NB4 (cell line): ENCODE data around the gene ANP32B.
A peak's percentile ranks its signal among the peaks of the same experiment; 100 is the strongest.

Source experiments
- DNase-seq: peaks from one replicate; pipeline ENCODE4 v3.0.0; 2010; ENCODE audit warnings: low read depth
- H3K4me3 ChIP-seq: one replicate; pipeline ENCODE4 v1.5.1; 2011; ENCODE audit warnings: mild to moderate bottlenecking, low read depth, low read length, moderate library complexity
- MYC ChIP-seq: IDR thresholded peaks from 2 replicates; pipeline ENCODE4 v1.6.1; 2011; ENCODE audit warnings: low read depth, low read length
- POLR2A ChIP-seq: IDR thresholded peaks from 2 replicates; pipeline ENCODE4 v1.6.1; 2011; ENCODE audit warnings: mild to moderate bottlenecking; ENCODE audit not compliant: insufficient read length; ENCODE audit errors: extremely low read depth
- TF ChIP-seq, protein P1 (sequence below): IDR thresholded peaks from 2 replicates; pipeline ENCODE4 v1.6.1; 2011; ENCODE audit warnings: low read depth, low read length
- TF ChIP-seq, protein P2 (sequence below): IDR thresholded peaks from one replicate; pipeline ENCODE4 v1.5.1; 2012; ENCODE audit warnings: low read depth, low read length

Gene ANP32B

DNA sequence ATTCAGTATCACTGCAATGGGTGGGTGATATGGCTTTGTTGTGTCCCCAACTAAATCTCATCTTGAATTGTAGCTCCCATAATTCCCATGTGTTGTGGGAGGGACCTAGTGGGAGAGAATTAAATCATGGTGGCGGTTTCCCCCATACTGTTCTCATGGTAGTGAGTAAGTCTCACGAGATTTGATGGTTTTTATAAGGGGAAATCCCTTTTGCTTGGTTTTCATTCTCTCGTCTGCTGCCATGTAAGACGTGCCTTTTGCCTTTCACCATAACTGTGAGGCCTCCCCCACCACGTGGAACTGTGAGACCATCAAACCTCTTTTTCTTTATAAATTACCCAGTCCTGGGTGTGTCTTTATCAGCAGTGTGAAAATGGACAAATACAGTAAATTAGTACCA is 63.9 kb downstream of the ANP32B start:
- H3K4me3 ChIP-seq, result peak overlapping the region; percentile 91
- peak; percentile 49 for DNase-seq

DNA sequence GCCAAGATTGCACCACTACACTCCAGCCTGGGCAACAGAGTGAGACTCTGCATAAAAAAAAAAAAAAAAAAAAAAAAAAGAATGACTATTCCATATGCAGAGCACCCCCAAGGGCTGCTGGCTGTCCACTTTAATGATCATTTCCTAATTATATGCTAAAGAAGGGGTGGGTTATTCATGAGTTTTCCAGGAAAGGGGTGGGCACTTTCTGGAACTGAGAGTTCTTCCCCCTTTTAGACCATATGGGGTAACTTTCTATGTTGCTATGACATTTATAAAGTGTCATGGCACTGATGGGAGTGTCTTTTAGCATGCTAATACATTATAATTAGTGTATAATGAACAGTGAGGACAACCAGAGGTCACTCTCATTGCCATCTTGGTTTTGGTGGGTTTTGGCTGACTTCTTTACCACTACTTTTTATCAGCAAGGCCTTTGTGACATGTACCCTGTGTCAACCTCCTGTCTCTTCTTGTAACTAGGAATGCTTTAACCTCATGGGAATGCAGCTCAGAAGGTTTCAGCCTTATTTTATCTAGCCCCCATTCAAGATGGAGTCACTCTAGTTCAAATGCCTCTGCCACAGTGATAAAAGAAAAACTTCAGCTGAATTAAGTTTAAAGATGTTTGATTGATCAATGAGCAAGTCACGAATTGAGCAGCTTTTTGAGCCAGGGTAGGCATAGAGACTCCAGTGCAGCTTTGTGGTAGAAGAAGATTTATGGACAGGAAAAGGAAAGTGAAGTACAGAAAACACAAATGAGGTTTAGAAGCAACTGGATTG is 66.3 kb downstream of the ANP32B start:
- no peak for TF ChIP-seq POLR2A
- TF ChIP-seq, protein P1, sequence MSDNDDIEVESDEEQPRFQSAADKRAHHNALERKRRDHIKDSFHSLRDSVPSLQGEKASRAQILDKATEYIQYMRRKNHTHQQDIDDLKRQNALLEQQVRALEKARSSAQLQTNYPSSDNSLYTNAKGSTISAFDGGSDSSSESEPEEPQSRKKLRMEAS, result no peak
- TF ChIP-seq MYC, result no peak
- TF ChIP-seq, protein P2, sequence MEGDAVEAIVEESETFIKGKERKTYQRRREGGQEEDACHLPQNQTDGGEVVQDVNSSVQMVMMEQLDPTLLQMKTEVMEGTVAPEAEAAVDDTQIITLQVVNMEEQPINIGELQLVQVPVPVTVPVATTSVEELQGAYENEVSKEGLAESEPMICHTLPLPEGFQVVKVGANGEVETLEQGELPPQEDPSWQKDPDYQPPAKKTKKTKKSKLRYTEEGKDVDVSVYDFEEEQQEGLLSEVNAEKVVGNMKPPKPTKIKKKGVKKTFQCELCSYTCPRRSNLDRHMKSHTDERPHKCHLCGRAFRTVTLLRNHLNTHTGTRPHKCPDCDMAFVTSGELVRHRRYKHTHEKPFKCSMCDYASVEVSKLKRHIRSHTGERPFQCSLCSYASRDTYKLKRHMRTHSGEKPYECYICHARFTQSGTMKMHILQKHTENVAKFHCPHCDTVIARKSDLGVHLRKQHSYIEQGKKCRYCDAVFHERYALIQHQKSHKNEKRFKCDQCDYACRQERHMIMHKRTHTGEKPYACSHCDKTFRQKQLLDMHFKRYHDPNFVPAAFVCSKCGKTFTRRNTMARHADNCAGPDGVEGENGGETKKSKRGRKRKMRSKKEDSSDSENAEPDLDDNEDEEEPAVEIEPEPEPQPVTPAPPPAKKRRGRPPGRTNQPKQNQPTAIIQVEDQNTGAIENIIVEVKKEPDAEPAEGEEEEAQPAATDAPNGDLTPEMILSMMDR, result no peak
- peak overlapping the region; percentile 2 for H3K4me3 ChIP-seq
- DNase-seq, result no peak

More for the DNA sequence above, 63.9 kb downstream of the ANP32B start:
- TF ChIP-seq, protein P2, result no peak
- TF ChIP-seq MYC (no peak), POLR2A (no peak)
- TF ChIP-seq, protein P1, result no peak

DNA sequence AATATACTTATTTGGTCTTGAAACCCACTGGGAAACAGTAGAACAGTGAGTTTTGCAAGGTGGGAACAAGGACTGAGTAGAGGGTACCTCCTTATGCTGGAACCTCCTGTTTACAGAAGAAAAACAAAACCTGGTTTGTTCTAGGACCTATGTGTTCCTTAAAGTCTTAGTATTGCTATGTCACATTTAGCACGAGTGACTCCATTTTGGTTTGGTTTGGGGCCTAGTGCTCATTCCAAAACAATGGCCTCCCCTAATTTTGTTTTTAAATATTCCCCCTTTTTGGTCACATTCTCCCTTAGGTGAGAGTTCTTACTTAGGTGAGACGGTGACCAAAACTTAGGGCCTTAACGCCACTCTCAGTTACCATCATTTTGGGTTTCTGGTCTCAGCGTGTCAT is 67.2 kb downstream of the ANP32B start:
- DNase-seq, result no peak
- no peak overlapping the region for H3K4me3 ChIP-seq
- TF ChIP-seq POLR2A (no peak), MYC (no peak)
- TF ChIP-seq, protein P1, result no peak
- TF ChIP-seq, protein P2, result no peak

DNA sequence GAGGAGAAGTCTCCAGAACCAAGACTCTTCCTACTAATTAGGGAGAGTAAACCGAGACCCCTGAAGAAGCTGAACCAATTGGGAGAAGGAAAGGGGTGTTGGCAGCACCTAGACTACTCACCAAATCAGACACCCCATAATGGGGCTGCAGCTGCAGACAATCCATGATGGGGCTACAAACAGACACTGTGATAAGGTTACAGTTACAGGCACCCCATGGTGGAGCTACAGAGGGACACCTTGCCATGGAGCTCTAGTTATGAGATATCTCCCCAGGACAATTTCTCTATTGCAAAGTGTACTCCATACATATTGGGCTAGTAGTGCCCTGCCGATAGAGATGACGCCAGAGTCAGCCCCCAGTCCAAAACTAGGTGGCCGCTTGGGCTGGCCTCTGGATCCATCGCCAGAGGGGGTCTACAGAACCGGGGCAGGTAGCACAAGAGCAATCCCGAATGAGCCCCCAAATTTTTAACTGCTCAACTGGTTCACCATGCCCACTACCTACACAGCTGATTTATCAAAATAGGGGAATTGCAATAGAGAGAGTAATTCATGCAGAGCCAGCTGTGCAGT is 71.3 kb downstream of the ANP32B start:
- DNase-seq, result no peak
- H3K4me3 ChIP-seq, result no peak overlapping the region
- no peak for TF ChIP-seq MYC
- no peak for TF ChIP-seq POLR2A
- TF ChIP-seq, protein P2, result no peak
- TF ChIP-seq, protein P1, result no peak

DNA sequence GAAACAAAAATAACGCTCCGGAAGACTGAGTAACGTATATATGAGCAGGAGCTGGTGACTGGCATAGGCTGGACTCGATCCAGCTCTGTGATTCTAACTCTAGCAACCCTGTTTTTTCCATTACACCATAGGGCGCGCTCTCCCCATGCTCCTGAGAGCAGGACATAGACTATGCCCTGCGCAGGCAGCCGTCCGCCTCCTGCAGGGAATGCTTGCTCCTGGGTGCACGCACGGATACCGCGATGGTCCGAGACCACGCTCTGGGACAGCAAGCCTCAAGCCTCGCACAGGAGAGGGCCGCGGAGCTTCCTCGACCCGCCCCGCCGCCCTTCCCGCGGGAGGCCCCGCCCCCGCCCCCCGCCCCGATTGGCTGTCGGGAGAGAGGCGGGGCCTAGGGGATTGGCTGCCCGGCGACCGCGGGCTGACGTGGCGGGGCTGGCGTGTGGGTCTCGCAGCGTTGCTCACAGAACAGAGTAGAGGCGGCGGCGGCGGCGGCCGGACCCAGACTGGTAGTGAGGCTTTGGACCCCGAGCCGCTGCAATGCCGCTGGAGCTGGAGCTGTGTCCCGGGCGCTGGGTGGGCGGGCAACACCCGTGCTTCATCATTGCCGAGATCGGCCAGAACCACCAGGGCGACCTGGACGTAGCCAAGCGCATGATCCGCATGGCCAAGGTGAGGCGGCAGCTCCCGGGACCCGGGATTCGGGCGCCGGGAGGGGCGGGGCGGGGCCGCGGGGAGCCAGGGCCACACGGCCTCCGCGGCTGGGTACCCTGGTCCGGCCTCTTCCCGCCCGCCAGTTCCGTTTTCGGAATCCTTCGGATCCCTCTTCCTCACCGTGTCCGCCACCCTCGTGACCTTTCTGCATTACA is 73.4 kb downstream of the ANP32B start, which contains the start of gene NANS:
Gene NANS, plus strand, starts transcription at position 464 of the 869 bp plus-strand sequence. Its CDS starts 77 bp downstream, at position 541.
- TF ChIP-seq, protein P1, result peak; percentile 69
- TF ChIP-seq POLR2A, result peak; percentile 84
- peak; percentile 86 for TF ChIP-seq MYC
- TF ChIP-seq, protein P2, result no peak
- peak; percentile 96 for DNase-seq
- peak within 1 kb of the TSS; percentile 89 for H3K4me3 ChIP-seq
